ENCODE data around the gene FBXW8.

- TF ChIP-seq ZFP30 (CRISPR knock-in tag; IDR thresholded peaks at IDR 0.05) (no peak), PATZ1 (CRISPR knock-in tag; IDR thresholded peaks at IDR 0.05; ENCODE audit: borderline replicate concordance) (no peak), BACH2 (CRISPR knock-in tag; IDR thresholded peaks at IDR 0.05; ENCODE audit: borderline replicate concordance) (no peak), ZC3H10 (CRISPR knock-in tag; IDR thresholded peaks at IDR 0.05) (no peak), ZFP3 (CRISPR knock-in tag; IDR thresholded peaks at IDR 0.05) (no peak), ARNTL (CRISPR knock-in tag; IDR thresholded peaks at IDR 0.05; ENCODE audit: borderline replicate concordance, low read depth) (no peak), CSRNP3 (CRISPR knock-in tag; IDR thresholded peaks at IDR 0.05) (no peak), POU6F1 (CRISPR knock-in tag; IDR thresholded peaks at IDR 0.05; ENCODE audit: borderline replicate concordance, low read depth) (no peak), RARB (CRISPR knock-in tag; IDR thresholded peaks at IDR 0.05) (no peak), GLIS3 (CRISPR knock-in tag; IDR thresholded peaks at IDR 0.05) (no peak), ZNF70 (CRISPR knock-in tag; IDR thresholded peaks at IDR 0.05) (no peak)
Measured at GRCh38 chr12:117022465-117022864, 111.7 kb downstream of the FBXW8 start.
